Measurements from ENCODE around the gene MRPL40.
A peak's percentile ranks its signal among the peaks of the same experiment; 100 is the strongest.
"Not testable (repeated sequence)": the region's sequence is repeated elsewhere in the genome, so short reads cannot be mapped to it uniquely, and the experiment has no call there.

The MRPL40 gene

DNA sequence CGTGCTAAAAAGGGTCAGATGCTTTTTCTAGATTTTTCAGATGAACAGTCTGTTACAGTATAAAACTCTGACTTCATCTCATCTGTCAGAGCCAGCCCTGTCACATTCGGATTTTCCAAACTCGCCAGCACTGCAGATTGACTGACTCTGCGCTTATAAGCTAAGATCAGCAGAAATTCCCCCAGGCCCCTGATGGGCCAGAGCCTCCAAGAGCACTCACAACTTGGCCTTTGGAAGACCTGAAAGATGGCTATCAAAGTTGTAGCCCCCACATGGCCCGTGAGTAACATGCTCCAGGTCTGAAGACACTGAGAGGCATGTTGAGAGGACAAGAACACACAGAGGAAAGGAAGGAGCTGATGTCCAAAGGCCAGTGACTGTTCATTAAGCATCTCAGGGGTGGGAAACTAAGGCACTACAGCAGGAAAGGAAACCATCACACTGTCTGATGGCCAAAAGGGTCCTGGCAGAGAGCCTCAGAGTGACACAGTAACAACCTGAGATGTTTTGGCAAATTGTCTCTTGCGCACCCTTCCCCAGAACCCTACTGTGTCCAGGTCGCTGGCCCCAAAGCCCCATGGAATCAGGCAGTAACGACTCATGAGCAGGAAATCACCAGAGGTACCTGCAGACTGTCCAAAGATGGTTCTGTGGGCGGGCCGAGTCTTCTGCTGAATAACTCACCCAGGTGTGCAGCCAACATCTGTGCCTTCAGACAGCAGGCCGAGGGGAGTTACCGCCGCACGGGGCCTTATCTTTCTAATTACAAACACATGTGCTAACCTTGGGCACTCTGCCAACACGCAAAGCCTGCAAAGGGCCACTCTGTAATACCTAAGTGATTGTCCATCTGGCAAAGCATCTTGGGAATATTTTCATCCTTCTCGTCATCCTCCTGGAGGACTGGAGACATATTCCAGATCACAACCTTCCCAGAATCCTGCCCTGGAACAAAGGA, 24.4 kb upstream of the MRPL40 start:
- DNase-seq (ENCODE audit: low read depth): no peak

DNA sequence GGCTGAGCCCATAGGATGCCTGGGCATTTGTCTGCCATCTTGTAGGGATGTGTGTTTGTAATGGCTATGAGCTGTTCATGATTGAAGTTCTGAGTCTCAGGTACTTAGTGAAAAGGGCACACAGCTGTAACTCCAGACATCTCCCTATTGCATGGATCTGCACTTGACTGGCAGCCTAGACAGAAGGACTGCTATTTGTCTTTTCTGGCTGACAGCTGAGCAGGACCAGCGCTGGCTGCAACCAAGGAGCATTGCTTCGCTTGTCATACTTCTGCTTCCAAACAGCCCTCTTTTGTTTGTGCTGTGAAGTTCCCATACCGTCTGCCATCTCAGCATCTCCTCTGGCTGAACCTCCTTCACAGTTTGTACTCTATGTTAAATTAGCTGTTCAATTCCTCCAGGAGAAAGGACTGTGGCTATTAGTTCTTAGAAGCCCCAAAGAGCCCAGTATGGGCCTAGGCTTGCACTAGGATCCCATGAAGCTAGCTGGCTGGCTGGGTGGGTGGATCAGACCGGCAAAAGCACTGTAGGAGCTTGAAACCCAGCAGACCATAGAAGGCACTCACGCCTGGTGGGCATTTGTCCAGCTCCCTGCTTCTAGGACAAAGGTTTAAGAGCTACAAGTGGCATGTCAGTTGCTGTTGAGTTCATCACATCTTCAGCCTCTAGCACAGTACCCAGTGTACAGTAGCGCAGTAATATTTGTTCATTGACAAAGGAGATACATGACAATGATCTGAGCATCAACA, 21.2 kb upstream of the MRPL40 start:
- DNase-seq (ENCODE audit: low read depth): no peak

DNA sequence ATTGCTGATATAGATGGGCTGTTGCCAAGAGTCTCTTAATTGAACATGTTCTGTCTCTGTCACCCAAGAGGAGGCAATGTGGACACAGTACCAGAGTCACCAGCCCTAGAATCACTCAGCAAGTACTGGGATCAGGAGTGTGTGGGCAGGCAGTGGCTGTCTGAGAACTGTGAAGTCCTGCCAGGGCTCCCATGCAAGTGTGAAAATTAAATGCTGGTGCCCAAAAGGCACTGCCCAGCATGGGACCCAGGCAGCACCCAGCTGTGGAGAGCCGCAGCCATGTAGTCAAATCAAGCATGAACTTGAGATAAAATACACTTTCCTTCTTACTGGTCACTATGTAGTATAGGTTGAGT, 20.7 kb upstream of the MRPL40 start:
- DNase-seq (ENCODE audit: low read depth): no peak

- DNase-seq (ENCODE audit: low read depth): no peak
These were observed 19.9 kb upstream of the MRPL40 start for GRCh38 chr22:19412478-19412877.

DNA sequence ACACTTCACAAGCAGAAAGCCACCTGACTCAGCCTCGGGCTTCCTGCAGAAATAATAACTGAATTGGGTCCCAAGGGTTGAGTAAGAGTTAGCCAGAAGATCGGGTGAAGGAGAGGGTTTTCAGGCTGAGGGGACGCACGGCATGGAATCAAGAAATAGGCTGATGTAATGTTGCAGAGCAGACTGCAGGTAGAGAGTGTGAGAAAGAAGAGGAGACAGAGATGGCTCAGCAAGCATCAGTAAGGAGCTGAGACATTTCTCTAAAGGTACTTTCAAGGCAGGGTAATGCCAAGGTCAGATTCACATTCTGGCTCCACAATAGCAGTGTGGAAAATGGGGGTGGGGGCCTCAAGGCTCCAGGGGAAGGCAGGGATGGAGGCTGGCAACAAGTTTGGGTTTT, 19.4 kb upstream of the MRPL40 start:
- no peak for DNase-seq (ENCODE audit: low read depth)

DNA sequence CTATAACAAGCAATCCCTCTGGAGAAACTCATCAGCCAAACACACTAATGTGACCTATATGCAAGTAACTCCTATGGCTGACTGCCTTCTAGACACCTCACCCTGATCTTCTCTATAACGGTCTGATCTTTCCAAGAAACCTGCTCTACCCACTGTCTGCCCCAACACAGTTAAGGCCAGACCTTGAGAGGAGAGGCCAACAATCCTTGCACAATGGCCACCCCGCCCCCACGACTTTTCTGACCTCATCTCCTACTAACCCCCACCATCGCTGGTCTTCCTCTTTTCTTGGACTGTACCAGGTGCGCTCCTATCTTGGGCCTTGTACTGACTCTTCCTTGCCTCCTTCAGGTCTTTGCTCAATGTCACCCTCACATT, 13.3 kb upstream of the MRPL40 start:
- no peak for DNase-seq (ENCODE audit: low read depth)

- no peak for DNase-seq (ENCODE audit: low read depth)
These were observed 12.7 kb upstream of the MRPL40 start for GRCh38 chr22:19419464-19420178.

- DNase-seq (ENCODE audit: low read depth): no peak
These were observed 12.0 kb upstream of the MRPL40 start for GRCh38 chr22:19420321-19420720.

DNA sequence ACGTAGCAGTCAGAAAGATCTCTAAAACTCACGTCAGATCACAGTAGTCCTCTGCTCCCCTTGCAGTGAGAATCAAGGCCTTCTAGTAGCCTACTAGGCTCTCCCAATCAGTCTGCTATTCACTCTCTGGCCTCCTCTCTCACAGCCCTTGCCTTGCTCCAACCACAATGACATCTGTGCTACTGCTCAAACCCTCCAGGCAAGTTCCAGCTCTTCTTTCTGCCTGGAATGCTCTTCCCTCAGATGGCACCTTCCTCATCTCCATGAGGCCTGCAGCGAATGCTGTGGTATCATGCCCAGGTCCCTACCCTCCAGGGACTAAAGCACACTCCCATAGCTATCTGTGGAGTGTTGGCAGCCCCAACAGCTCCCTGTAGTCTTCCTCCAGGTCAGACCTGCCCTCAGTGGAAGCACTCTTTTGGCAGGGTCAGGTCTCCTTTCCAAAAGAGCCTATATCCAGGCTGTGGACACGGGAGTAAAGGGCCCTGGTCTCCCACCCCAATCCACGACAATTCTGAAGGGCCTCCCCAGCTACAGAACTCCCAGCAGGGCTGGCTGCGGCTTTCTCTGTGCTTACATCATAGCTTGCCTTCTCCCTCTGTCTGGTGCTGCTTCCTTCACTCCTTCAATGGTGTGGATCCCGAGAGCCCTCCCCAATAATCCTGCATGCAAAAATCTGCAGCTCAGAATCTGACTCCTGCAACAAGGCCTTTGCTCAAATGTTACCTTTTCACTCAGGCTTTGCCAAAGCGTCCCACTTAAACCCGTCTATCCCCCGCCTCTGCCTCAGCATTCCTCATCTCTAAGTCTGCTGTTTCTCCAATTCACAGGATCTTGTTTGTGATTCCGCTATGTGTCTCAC, 9.7 kb upstream of the MRPL40 start:
- no peak for DNase-seq (ENCODE audit: low read depth)

DNA sequence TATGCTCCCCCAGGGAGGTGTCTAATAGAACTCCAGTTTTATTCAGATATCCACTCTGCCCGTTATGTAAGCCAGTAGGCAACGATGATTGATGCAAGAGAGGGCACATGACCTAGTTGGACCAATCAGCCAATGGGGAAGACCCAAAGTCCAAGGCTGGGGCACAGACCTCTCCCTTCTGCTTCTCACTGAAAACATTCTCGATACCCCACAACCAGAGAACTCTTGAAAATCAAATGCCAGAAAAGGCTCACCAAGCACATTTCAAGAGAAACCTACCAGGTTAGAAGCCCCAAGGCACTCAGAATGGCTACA, 8.2 kb upstream of the MRPL40 start:
- DNase-seq (ENCODE audit: low read depth): no peak

DNA sequence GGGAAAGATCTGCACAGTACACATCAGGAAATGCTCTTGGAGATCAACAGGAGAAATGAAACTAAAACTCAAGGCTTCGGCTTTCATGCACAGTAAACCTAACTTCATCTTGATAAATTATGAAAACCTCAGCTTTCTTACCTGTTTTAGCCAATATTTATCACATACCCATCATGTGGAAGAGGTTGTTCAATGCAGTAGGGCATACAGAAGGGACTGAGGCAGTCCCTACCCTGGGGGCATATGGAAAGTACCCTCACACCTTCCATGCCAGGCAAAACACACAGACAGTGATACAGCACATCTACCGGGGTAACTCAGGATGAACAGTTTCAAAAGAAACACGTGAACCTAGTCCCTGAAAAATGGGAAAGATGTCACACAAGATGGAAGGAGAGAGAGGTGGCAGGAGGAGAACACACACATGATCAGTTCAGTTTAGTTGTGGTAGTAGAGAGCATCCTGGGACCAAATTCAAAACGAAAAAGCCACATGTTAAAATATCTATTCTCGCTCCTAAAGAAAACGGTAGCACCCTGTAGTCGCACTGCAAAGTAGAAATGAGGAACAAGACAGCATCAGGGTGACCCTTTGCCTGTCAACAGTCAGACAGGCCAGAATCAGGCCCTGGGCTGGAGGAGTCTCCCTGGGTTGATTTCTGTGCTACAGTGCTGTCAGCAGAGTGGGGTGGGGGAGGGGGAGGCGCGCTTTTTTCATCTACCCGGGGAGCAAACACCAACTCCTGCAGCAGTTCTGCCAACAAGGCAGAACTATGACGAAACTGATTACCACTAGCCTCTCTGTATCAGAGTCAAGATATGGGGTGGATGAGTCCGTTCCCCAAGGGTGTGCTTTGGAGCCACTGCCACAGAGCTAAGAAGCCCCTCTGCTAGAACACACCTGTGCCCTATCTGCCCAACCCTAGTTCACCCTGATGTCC, 2.1 kb upstream of the MRPL40 start:
- DNase-seq (ENCODE audit: low read depth): peak; percentile 68

DNA sequence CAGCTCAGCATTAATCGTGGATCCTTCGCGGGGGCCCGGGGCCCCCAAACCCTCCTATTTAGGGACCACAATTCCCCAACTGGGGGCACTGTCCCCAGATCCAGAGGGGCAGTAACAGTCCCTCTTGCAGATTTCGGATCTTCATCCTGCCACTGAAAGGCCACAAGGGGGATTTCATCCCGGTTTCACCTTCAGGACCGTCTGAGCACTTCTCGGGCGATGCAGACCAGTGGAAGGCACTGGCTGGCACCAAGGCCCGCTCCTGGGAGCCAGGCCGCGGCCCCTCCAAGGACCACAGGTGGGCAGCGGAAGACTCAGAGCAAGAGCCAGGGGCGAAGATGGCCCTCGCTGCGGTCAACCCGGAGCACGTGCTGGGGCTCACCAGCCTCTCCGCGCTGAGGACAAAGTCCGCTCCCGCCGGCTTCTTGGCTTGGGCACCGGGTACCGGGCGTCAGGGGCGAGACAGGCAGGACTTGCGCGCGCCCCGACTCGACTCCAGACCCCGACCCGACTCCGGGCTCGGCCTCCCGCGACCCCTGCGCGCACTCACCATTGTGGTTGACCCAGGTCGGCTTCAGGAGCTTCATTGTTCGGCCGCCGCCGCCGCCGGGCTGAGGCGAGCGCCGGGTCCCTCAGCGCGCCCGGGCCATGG, 1.3 kb upstream of the MRPL40 start:
- DNase-seq (ENCODE audit: low read depth): peak; percentile 21

- DNase-seq (ENCODE audit: low read depth): peak; percentile 72
These were observed 654 bp upstream of the MRPL40 start, which contains the start of gene HIRA for GRCh38 chr22:19431649-19432132. HIRA (minus strand) TSS chr22:19431733; CDS start chr22:19431476, 257 bp downstream.

DNA sequence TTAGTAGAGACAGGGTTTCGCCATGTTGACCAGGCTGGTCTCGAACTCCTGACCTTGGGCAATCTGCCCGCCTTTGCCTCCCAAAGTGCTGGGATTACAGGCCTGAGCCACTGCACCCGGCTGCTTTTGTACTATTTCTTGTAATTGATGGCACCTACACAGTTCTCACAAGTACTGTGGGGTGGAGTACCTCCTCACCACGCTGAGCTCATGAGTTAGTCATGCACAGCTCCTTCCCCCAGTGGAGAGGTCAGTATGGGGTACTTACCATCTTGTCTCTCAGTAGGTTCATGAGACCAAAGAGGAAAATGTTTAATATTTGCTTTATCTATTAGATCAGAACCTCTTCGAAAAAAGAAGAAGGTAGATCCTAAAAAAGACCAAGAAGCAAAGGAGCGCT, 2.1 kb downstream of the MRPL40 start:
- DNase-seq (ENCODE audit: low read depth): no peak

DNA sequence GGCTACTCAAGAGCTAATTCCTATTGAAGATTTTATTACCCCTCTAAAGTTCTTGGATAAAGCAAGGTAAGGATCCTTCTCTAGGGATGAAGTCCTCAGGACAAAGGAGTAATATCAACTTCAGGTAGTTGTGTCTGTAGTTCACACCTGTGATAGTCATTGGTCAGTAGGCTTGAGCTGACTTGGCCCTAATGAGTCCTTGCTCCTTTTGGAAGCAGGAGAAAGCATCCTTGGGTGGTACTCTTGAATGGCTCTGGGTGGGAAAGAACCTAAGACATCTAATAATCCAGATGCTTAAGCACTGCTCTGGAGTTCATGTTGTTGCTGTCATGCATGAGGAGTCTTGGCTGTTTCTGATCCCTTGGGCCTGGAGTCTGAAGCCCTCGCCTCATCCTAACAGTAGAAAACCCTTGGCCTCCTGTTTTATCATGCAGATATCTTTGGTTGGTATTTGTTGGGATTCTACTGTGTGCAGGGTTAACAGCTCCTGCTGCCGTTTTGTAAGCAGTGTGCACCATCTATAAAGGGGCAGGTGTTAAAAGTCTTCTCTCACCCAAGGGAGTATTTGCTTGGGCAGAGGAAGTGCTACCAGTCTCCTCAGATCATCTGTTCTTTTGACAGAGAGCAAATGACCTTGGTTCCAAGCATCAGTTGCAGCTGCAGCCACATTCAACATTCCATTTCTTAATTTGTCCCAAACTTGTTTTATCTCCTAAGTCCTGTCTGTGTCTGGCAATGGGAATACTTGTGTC, 2.7 kb downstream of the MRPL40 start:
- no peak for DNase-seq (ENCODE audit: low read depth)

- DNase-seq (ENCODE audit: low read depth): not testable (repeated sequence)
These were observed 4.3 kb downstream of the MRPL40 start for GRCh38 chr22:19436444-19437161.

DNA sequence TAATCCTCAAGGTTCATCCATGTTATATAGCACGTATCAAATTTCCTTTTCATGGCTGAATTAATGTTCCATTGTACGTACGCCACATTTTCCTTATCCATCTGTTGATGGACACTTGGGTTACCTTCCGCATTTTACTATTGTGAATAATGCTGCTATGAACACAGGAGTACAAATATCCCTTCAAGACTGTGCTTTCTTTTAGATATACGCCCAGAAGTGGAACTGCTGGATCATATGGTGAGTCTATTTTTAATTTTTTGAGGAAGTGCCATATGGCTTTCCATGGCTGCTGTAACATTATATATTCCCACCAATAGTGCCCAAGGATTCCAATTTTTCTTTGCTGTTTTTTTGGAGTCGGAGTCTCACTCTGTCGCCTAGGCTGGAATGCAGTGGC, 6.0 kb downstream of the MRPL40 start:
- DNase-seq (ENCODE audit: low read depth): no peak

DNA sequence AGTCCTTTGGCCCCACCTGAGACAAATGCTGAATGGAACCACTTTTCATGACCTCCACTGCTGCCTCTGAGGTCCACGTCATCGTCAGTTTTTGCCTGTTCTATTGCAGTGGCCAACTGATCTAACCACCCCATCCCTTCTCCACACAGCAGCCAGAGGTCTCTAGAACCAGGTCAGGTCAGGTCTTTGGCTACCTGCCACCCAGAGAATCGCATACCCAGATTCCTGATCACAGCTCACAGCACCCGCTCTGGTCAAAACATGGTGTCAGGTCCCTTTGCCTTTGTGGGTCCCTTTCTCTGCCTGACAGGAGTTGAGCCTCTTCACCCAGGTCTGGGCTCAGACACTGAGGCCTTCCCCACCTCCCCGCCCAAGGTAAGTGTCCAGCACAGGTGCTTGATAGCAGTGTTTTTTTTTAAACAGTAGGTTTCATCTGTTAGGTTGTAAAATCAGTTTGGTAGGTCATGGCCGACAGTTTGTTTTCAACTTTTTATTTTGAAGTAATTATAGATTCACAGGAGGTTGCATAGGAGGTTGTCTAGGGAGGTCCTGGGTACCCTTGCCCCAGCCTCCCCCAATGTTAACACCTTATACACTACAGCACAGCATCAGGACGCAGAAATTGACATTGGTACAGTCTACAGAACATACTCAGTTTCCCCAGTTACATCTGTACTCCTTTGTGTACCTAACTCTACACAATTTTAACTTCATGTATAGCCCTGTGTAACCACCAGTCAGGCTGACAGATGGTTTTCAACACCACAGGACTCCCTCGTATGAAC, 8.3 kb downstream of the MRPL40 start:
- no peak for DNase-seq (ENCODE audit: low read depth)

Measured in fibroblast of gingiva (primary cell).